Left ventricle myocardium inferior (tissue), 1 donor: Measurements from ENCODE around the gene RNF115. TPM values are rescaled to one million over a fixed set of nuclear protein-coding genes. Genes with fewer than 3 reads are reported as not detected.

Experiments used
- DNase-seq: peaks from one replicate; pipeline ENCODE4 v3.0.0-alpha.2; 2020
- H3K27ac ChIP-seq: fragments of 200-600 bp; replicated peaks from 2 replicates; pipeline ENCODE4 v1.8.0; 2021
- H3K27me3 ChIP-seq: fragments of 200-600 bp; 2 replicates; pipeline ENCODE4 v1.8.0; 2021; ENCODE audit warnings: low read depth
- H3K36me3 ChIP-seq: fragments of 200-600 bp; 2 replicates; pipeline ENCODE4 v1.8.0; 2021
- H3K4me1 ChIP-seq: fragments of 200-600 bp; 2 replicates; pipeline ENCODE4 v1.8.0; 2021
- H3K4me3 ChIP-seq: fragments of 200-600 bp; 2 replicates; pipeline ENCODE4 v1.8.0; 2021; ENCODE audit warnings: mild to moderate bottlenecking, moderate library complexity
- H3K9me3 ChIP-seq: fragments of 200-600 bp; replicated peaks from 2 replicates; pipeline ENCODE4 v1.8.0; 2021
- CTCF ChIP-seq: fragments of 200-600 bp; IDR thresholded peaks from 2 replicates; pipeline ENCODE4 v1.8.0; 2021; ENCODE audit warnings: antibody characterized with exemption, mild to moderate bottlenecking, borderline replicate concordance
- intact Hi-C: fragments of 100-400 bp; cut with micrococcal nuclease; formaldehyde crosslinking; loops from one replicate; pipeline ENCODE4 v1.11.0; 2022
- total RNA-seq: library from RNA; stranded (reverse); fragmentation: NEBNext Ultra II Directional; extraction: Animal tissue kit (Norgen Biotek cat#: 25700); gene quantifications from one replicate; pipeline ENCODE4 v1.2.1, GENCODE V29; 2021
- donor health status: DM: no; HTN: yes; CAD: no; lungs with severe emphysema.

RNF115 gene
- total RNA-seq, 1 donor from 2014 or later, result 51.1 TPM

GRCh38 chr1:145716641-145717345 is 107.1 kb downstream of the RNF115 start:
- Histone ChIP-seq H3K27ac (no peak overlapping the region), H3K9me3 (no peaks in the 10 kb centered on the region), H3K4me3 (no peak overlapping the region), H3K4me1 (peaks cover 24% of the 10 kb centered on the region), H3K27me3 (no peaks in the 10 kb centered on the region), H3K36me3 (no peaks in the 10 kb centered on the region)
- TF ChIP-seq CTCF, result no peak
- intact Hi-C loops, result no loop called here
- DNase-seq, result no peak

- Histone ChIP-seq H3K27me3 (no peaks in the 10 kb centered on the region), H3K4me1 (peaks cover 15% of the 10 kb centered on the region), H3K27ac (peak overlapping the region; percentile 85), H3K9me3 (no peaks in the 10 kb centered on the region), H3K4me3 (no peak overlapping the region), H3K36me3 (no peaks in the 10 kb centered on the region)
- intact Hi-C loops, result no loop called here
- TF ChIP-seq CTCF, result no peak
- DNase-seq, result peak; percentile 57
Observed at GRCh38 chr1:145714524-145715111, 109.3 kb downstream of the RNF115 start.

- Histone ChIP-seq H3K4me1 (peaks cover 15% of the 10 kb centered on the region), H3K36me3 (no peaks in the 10 kb centered on the region), H3K9me3 (no peaks in the 10 kb centered on the region), H3K27ac (no peak overlapping the region), H3K27me3 (no peaks in the 10 kb centered on the region), H3K4me3 (no peak overlapping the region)
- intact Hi-C loops, result no loop called here
- no peak for DNase-seq
- TF ChIP-seq CTCF, result no peak
Observed at GRCh38 chr1:145711213-145711651, 112.7 kb downstream of the RNF115 start.

GRCh38 chr1:145710291-145711027 is 113.4 kb downstream of the RNF115 start:
- intact Hi-C loops, result no loop called here
- Histone ChIP-seq H3K4me1 (peaks cover 15% of the 10 kb centered on the region), H3K36me3 (no peaks in the 10 kb centered on the region), H3K4me3 (no peak overlapping the region), H3K27me3 (no peaks in the 10 kb centered on the region), H3K27ac (no peak overlapping the region), H3K9me3 (no peaks in the 10 kb centered on the region)
- no peak for TF ChIP-seq CTCF
- DNase-seq, result no peak

- intact Hi-C loops, result no loop called here
- Histone ChIP-seq H3K36me3 (no peaks in the 10 kb centered on the region), H3K4me1 (peaks cover 3% of the 10 kb centered on the region), H3K9me3 (no peaks in the 10 kb centered on the region), H3K4me3 (no peak overlapping the region), H3K27me3 (no peaks in the 10 kb centered on the region), H3K27ac (no peak overlapping the region)
- no peak for DNase-seq
- no peak for TF ChIP-seq CTCF
Observed at GRCh38 chr1:145708063-145708462, 115.8 kb downstream of the RNF115 start.
